CD4-positive, alpha-beta T cell treated with Interferon gamma for 1 hour (primary cell): ENCODE measurements around the gene RAB6D.
"Not testable (repeated sequence)": the region's sequence is repeated elsewhere in the genome, so short reads cannot be mapped to it uniquely, and the experiment has no call there.

Experiments used
- DNase-seq: peaks from one replicate; pipeline ENCODE4 v3.0.0-alpha.2; 2020

The RAB6D gene

DNA sequence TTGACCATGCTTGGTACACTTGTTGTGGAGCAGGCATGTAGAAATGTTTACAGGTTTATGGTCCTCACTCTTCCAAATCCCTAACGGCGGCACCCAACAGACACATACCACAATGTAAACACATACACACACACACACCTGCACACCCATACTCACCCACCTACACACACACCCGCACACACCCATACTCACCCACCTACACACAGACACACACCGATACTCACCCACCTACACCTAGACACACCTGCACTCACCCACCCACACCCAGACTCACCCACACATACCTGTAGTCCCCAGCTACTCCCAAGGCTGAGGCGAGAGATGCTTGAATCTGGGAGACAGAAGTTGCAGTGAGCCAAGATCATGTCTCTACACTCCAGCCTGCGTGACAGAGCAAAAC is 1.5 kb upstream of the RAB6D start:
- no peak for DNase-seq

DNA sequence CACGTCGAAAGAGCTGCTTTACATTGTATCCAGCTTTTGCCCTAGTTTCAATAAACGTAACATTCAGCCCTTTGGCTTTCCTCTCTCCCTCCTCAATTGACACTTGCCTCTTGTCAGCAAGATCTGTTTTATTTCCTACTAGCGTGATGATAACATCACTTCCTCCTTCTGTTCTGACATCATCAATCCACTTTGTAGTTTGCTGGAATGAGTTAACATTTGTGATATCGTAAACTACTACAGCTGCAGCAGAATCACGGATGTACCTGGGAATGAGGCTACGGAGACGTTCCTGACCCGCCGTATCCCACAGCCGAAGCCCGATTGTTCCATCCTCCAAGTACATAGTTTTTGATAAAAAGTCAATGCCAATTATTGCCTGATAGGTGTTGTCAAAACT is 755 bp downstream of the RAB6D start:
- DNase-seq = not testable (repeated sequence)

DNA sequence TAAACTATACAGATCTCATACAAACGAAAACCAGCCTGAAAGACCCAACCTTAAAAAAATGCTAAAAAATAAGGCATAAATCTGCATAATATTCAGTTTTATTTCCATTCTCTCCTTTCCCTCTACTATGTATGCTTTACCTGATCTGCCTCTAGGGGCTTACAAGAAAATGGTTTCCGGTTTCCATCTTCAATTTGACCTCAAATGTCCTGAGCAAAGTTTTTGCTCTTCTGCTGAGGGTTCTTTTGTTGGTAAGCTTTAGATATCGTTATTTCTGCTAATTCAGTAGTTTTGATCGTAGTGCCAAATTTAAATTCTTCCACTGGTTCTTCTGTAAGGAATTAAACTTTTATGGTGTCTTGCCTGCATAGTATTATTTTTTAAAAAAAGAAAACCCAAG is 2.2 kb downstream of the RAB6D start:
- not testable (repeated sequence) for DNase-seq

DNA sequence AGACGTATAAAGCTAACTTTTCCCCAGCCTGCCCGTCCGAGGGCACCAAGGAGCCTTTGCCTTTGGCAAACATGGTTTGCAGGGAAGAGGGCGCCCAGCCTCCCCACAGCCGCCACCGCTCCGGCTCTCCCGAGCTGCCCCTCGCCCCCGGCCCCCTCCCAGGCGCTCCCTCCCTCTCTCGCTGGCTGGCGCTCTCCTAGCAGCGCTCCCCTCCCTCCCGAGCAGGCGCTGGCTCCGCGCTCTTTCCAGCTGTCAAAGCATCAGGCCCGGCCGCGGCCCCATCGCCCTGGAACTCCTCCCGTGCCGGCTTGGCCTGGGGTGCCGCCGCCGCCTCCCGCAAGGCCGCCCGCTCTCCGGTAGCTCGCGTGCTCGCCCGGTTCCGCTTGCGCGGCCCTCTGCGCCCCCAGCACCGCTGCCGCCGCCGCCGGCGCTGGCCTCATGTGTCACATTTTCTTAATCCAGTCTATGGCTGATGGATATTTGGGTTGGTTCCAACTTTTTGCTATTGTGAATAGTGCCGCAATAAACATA is 10.7 kb downstream of the RAB6D start:
- DNase-seq = not testable (repeated sequence)

DNA sequence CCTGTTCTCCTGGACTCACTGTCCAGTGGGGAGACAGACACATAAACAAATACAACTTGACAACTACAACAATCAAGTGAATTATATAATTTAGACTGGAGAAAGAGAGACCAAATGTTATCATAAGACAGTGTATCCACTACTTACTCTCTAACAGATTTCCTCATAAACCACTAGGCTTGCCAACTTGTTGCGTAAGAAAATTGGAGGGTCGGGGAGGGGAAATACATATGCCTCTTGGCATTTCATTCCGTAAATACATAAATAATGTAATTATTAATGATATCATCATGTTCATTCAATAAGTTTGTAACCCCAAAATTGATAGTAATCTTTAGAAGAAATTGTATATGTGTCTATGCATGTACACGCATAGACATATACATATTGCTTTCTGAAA is 14.9 kb downstream of the RAB6D start:
- no peak for DNase-seq

DNA sequence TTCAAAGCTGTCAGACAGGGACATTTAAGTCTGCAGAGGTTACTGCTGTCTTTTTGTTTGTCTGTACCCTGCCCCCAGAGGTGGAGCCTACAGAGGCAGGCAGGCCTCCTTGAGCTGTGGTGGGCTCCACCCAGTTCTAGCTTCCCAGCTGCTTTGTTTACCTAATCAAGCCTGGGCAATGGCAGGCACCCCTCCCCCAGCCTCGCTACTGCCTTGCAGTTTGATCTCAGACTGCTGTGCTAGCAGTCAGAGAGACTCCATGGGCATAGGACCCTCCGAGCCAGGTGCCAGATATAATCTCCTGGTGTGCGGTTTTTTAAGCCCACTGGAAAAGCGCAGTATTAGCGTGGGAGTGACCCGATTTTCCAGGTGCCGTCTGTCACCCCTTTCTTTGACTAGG is 16.9 kb downstream of the RAB6D start:
- not testable (repeated sequence) for DNase-seq

DNA sequence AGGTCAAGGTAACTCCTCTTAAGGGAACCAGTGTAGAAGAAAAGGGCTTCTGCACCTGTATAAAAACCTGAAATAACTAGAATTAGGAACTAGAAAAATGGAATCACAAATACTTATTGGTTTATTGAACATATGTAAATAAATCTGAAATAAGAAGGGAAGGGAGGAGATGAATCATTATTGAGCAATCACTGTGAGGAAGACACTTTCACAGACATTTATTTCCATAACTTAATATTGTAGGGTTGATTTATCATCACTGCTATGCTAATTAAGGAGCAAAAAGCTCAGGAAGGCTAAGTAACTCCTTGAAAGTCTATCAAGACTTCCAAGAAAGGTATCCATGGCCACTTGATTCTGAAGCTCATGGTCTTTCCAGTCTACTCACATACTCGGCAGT is 24.7 kb downstream of the RAB6D start:
- not testable (repeated sequence) for DNase-seq

DNA sequence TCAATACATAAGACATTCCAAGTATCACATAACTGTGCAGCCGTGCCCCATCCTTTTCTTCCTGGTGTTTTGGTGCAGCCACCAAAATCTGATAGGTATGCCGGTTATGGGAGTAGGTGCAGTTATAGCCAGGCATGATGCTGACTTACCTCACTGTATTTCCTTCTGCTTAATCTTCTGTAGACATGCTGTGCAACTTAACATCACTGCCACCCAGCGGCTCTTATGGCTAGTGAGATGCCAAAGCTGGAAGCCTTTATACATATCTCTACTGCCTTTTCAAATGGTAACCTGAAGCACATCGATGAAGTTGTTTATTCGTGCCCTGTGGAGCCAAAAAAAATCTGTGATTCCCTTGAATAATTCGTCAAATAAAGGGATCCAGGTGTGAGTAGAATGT is 28.6 kb downstream of the RAB6D start:
- DNase-seq = not testable (repeated sequence)

DNA sequence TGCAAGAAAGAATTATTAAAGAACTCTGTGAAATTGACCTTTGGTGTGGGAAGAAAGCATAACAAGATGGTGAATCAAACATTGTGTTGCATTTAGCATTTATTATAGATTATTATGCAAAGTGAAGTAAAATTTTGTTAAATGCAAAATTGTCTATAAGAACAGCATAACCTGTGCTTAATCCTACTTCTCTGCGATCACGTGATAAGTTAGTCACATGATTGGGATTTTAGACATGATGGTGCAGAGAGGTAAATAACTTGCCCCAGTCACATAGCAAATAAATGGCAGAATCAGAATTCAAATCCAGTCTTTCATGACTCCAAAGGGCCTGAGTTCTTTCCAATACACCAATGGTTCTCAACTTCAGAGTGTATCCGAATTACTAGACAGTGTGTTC is 31.3 kb downstream of the RAB6D start:
- not testable (repeated sequence) for DNase-seq

DNA sequence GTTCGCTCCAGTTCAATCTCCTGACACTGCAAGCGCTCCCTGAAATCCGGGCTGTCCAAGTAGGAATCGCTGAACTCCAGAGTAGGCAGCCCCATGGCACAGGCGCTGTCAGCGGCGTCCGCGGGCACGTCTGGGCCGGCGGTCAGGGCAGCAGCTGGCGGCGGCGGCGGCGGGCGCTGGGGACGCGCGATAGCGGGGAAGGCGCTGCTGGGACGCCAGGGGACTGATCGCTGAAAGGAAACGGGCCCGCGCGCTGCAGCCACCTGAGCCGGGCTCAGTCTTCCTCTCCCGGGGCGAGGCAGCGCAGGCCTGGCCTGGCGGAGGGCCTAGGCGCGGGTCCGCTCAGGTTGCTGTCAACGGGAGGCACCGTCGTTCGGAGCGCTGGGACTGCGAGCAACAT is 33.0 kb downstream of the RAB6D start:
- DNase-seq = not testable (repeated sequence)

DNA sequence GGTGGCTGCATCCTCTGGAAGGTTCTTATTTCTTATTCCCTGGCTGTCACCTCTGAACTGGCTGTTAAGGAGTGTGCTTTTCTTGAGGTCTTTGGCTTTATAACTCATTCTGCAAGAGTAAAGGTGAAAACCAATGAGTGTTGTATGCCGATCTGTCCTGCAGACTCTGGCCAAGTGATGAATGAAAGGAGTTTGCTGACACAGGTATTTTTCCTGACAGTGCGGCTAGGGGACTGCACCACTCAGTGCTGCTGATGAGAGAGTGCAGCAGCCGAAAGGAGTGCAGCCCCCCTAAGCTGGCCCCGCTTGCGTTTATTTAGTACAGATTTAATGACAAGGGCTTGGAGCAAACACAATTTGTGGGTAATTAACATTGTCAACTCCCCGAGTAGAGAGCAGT is 41.8 kb downstream of the RAB6D start:
- no peak for DNase-seq

DNA sequence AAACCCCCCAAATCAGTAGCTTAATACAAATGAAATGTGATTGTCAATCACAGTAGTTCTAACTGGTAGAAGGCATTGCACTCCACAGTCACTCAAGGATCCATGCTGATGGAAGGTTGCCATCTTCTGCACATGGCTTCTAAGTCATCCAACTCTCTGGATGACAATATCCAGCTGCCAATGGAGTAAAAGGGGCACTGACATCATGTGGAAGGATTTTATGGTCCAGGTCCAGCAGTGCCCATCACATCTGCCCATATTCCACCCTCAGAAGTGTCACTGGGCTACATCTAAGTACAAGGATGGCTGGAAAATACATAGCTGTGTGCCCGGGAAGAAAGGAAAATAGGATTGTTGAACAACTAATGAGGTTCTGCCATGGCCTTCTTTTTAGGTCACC is 42.6 kb downstream of the RAB6D start:
- DNase-seq = not testable (repeated sequence)

DNA sequence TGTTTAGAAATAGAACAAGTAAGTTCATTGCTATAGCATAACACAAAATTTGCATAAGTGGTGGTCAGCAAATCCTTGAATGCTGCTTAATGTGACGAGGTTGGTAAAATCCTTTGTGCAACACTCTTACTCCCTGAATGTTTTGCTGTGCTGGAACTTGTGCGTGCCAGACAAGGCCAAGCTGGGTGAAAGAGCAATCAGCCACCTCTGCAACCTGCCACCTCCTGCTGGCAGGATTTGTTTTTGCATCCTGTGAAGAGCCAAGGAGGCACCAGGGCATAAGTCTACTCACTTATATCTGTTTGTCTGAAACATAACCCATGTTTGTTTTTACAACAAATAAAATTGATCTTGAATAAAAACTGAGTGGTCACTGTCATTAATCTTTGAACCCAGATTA is 53.0 kb downstream of the RAB6D start:
- DNase-seq = not testable (repeated sequence)
